OCI-LY1 (cell line): ENCODE results near the gene ARHGAP22.

Source experiments
- CTCF ChIP-seq: fragments of 200-600 bp; sonication (generic), shearing (Covaris generic); IDR thresholded peaks from 2 replicates; pipeline ENCODE4 v1.5.1; 2017; ENCODE audit warnings: mild to moderate bottlenecking, antibody characterized with exemption, low read length, moderate library complexity, mixed read lengths
- EZH2 ChIP-seq: fragments of 200-600 bp; sonication (generic), shearing (Covaris generic); IDR thresholded peaks from 2 replicates; pipeline ENCODE4 v1.8.0; 2017; ENCODE audit warnings: borderline replicate concordance, mixed run types, mild to moderate bottlenecking, antibody characterized with exemption, low read length, moderate library complexity, mixed read lengths

DNA sequence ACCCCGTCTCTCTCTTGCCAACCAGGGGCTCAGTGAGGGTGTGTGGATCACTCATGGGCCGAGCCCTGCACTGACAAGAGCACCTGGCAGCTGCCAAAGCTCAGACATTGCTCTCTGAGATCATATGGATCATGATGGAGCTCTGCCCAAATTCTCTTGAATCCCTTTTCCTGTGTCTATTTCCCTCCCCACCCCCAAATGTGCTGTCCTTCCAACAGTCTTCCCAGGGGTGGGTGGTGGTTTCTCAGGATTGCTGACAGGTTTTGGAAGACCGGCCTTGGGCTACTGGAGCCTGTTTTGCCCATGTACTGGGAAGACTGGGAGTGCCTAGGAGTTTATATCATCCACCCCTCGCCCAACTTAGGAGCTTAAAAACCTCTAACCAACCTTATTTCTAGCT, 10.5 kb downstream of the ARHGAP22 start:
- TF ChIP-seq CTCF (no peak), EZH2 (no peak)
